Stomach (tissue), 4 donors: Measurements from ENCODE around the gene JAG2.

ENCODE experiments used
- CTCF ChIP-seq, 7 experiments: fragments of 450-650 bp in 4 of 7; fragments of 200-600 bp in 3 of 7; sonication (generic) in 3 of 7; IDR thresholded peaks; one replicate each; pipeline ENCODE4 v1.5.1; 2016 to 2019; ENCODE audit warnings: antibody characterized with exemption in 7 of 7, control low read depth in 2 of 7, mild to moderate bottlenecking in 1 of 7
- POLR2A ChIP-seq, 4 donors: fragments of 450-650 bp; IDR thresholded peaks; one replicate each; pipeline ENCODE4 v1.6.1; 2016; ENCODE audit warnings: antibody characterized with exemption in 4 of 4, control low read depth in 2 of 4, mild to moderate bottlenecking in 1 of 4, moderate library complexity in 1 of 4
- POLR2AphosphoS5 ChIP-seq, 3 donors: sonication (generic); formaldehyde crosslinking; IDR thresholded peaks; one replicate each; pipeline ENCODE4 v1.6.1; 2016; ENCODE audit warnings: antibody characterized with exemption in 3 of 3

DNA sequence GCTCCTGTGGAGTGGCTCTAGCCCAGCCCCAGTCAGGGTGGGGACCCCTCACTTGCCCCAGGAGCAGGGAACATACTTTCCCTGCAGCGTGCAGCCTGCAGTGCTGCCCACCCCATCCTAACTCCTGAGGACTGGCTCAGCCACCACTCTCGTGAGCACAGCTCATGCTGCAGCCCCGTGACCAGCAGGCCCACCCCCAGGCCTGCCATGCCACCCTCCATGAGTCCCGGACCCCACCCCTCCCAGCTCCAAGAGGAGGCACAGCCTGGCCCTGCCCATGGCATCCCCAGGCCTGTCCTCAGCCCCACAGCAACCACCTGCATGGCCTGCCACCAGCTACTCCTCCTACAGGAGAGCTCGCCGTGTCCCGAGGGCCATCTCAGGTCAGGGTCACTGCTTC, 3.9 kb upstream of the JAG2 start:
- TF ChIP-seq POLR2AphosphoS5 (IDR thresholded peaks at IDR 0.05): no peak
- TF ChIP-seq POLR2A (IDR thresholded peaks at IDR 0.05): no peak
- no peak for TF ChIP-seq CTCF (IDR thresholded peaks at IDR 0.05)
